GM18511 (cell line): Measurements from ENCODE around the gene KITLG.
"Not testable (repeated sequence)": the region's sequence is repeated elsewhere in the genome, so short reads cannot be mapped to it uniquely, and the experiment has no call there.

Experiments used
- ATAC-seq: cut with Tn5 transposase; IDR thresholded peaks from one replicate; pipeline ENCODE4 v1.9.1; 2021; ENCODE audit warnings: mild to moderate bottlenecking, moderate library complexity; ENCODE audit not compliant: unreplicated experiment

KITLG gene

DNA sequence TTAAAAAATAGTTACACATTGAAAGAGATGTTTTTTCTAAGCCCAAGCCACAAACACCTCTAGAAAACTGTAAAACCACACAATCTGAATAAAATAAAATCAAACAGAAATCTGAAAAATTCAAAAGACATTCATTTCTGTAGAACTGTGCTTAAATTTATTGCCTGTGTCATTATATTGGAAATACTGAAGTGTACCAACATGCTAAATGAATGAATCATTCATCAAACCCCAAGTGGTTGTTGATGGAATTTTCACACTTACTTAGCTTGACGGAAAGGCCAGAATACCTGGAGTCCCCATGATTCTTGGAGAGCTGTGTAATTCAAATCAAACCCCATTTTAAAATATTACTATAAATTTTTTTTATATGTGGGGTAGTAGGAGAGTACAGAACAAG is 2.7 kb downstream of the KITLG start:
- no peak for ATAC-seq

GRCh38 chr12:88576866-88577265 is 3.4 kb downstream of the KITLG start:
- ATAC-seq, result no peak

DNA sequence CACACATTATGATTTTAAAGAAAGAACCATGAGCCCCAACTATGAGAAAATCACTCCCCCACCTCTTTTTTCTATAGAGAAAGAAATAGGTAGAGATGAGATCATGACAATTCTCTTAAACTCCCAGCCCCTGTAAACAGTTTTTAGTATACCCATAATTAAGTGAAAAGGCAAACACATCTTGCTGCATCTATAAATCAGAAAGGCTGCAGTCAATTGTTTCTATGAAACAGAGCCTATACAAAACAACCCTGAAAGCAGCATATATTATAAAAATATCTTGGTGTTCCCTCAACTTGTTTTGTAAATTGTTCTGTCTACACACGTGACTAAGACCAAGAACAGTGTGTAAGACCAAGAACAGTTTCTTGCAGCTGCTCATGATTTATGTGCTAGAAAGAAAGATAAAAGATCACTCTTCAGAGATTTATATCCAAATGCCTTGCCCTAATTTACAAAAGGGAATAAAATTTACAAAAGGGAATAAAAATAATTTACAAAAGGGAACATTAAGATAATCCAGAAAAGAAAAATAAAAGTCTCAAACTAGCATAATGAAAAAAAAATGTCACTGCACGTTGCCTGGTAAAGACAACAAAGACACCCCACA is 4.8 kb downstream of the KITLG start:
- ATAC-seq, result no peak

DNA sequence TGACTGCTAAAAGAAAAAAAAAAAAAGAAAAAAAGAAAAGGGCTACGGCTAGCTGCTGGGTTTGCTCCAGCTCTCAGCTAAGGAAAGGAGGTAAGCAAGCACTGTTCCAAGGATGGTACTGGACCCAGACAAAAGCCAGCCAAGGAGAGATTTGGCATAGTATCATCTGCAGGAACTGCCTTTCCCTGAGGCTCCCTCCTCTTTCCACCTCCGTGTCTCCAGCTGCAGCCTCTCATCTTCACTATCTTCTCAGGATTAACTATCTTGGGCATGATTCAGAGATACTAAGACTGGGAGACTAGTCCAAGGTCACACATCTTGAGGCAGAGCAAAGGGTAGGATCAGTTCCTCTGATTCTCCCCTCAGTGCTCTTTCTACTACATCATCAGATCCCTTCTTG is 6.0 kb downstream of the KITLG start:
- ATAC-seq, result no peak

GRCh38 chr12:88573583-88573982 is 6.7 kb downstream of the KITLG start:
- no peak for ATAC-seq

- ATAC-seq, result no peak
Observed at GRCh38 chr12:88572781-88573549, 7.3 kb downstream of the KITLG start.

DNA sequence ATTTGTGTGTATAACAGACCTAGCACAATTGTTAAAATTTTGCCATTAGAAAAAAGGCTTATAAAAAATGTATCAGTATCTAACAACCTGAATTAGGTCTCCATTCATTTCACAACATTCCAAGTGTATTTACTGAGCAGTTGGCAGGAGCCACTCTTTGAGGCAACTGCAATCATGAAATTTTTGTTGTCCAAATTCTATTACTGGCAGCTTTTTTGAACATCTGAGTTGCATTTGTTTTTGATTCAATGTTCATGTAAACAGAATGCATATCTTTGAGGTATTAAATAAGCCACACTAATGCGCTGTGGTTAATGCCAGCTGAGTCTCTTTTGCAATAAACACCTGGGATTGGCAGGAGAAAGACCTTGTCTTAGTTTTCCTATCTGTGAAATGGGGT is 8.7 kb downstream of the KITLG start:
- ATAC-seq, result no peak

DNA sequence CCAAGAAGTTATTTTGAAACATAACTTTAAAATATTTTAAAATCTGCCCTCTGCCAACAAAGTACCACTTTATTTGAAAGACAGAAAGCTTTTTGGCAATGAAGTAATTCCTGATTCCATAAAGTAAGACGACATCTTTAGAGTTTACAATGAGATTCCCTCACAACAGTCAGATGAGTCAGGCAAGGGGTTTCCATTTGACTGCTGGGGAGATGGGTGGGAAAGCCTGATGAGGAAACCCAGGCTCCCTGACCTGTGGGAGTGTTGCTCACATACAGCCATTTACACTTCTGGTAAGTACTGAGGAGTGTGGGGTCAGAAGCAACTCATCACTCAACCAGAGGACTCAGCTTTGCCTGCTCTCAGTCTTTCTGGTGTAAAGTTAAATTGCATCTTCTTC is 10.2 kb downstream of the KITLG start:
- ATAC-seq, result no peak

DNA sequence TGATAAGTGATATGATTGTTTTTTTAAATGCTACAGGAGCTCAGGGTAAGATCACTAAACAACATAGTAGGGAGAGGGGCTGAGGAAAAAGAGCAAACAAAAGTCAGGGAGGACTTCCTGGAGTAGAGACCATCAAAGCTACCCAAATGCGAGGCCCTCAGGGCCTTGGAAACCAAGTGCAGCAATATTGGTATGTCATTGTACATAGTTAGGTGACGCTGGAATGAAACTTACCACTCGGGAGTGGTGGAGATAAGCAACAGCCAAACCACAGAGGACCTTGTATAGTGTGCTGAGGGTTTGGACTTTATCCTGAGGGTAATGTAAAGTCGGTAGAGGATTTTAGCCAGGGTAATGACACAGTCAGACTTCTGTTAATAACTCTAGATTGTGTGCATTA is 13.8 kb downstream of the KITLG start:
- no peak for ATAC-seq

DNA sequence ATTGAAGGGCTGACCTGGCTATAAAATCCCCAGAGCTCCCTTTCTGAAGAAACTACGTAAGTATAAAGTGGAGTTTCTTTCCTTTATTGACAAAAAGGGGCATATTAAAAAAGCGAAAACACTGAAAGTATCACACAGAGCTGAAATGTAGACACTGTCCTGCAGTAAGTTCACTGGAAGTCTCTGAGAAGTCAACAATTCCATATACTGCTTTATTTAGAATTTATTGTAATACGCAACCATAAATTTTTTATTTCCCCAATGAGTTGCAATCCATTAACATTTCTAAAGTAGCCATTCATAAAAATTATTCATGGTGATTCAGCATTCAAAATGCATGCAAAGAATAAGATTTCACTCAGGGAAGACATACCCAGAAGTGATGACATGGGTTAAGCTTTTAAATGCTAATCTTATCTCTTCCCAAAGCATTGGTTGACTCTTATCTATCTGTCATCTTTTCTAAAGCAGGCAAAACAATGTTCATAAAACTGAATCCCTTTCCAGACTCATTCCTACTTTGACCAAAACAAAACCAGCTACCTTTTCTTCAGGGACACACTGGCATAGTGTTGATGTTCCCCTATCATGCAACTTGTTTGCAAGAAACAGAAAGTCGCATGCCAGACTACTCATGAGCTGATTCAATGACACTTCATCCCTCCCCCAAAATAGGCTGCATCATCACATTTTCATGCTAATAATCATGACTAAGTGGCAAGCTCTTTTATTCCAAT is 17.3 kb downstream of the KITLG start:
- ATAC-seq, result no peak

DNA sequence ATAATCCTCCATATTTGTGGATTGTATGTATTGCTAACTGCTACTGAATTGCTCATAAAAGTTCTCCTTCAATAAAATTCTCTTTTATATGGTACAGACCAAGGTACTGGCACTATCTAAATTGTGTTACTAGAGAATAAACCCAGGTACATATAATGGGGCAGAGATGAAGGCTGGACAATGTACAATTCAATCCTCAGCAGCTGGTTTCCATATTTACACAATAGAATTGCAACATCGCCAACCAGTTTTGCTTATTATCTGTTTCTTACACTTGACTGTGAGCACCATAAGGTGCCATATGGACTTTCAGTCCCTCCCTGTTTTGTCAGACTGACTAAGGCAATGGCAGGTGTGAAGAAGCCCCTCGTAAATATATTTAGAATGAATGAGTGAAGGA is 18.1 kb downstream of the KITLG start:
- ATAC-seq, result no peak

DNA sequence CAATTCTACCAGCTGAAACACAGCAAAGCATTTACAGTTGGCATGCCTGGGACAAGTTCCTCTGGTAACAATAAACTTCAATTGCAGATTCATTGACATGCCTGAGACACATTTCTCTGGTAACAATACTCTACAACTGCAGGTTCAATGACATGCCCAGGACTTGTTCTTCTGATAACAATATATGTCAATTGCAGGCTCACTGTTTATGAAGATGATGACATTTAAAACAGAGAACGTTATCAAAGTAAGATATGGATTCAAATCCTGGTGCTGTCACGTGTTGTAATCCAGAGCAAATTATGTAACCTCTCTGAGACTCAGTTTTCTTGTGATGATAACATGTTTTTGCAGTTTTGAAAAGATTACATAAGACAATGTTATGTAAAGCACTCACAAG is 20.5 kb downstream of the KITLG start:
- no peak for ATAC-seq

GRCh38 chr12:88559199-88559598 is 21.1 kb downstream of the KITLG start:
- no peak for ATAC-seq

DNA sequence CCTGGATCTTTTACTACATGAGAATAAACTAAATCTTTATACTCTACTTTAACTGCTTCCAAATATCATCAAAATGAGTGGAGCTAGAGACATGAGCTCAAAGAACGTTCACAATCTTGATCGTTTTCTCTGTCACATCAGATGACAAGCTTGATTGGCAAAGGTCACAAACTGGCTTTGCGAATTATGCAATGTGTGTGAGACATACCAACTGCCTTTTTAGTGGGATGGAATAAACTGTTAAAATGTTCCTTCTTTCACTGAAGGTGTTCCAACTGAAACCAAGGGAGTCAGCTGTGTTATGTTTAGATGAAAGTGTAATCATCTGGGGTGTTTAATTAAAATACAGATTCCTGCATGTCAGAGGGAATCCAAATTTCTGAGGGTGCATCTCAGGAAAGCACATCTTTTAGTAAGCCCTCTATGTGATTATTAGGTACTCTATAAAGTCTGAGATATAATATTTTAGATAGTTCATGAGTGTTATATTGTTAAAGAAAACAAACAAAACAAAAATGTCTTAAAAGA is 21.9 kb downstream of the KITLG start:
- ATAC-seq, result no peak

GRCh38 chr12:88556213-88556774 is 24.0 kb downstream of the KITLG start:
- ATAC-seq, result no peak

GRCh38 chr12:88553941-88554658 is 26.2 kb downstream of the KITLG start:
- ATAC-seq, result no peak

GRCh38 chr12:88552610-88553079 is 27.6 kb downstream of the KITLG start:
- ATAC-seq, result no peak

GRCh38 chr12:88549929-88550328 is 30.3 kb downstream of the KITLG start:
- ATAC-seq, result no peak

DNA sequence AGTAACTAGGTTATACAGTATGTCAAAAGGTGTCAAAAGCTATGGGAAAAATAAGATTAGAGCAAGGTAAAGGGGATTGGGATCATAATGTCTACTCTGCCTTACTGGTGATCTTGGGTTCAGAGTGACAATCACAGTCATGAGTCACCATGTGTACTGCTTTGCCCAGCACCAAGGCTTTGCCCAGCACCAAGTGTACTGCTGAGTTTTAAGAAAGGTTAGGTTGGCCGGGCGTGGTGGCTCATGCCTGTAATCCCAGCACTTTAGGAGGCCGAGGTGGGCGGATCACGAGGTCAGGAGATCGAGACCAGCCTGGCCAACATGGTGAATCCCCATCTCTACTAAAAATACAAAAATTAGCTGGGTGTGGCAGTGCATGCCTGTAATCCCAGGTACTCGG is 32.3 kb downstream of the KITLG start:
- not testable (repeated sequence) for ATAC-seq

DNA sequence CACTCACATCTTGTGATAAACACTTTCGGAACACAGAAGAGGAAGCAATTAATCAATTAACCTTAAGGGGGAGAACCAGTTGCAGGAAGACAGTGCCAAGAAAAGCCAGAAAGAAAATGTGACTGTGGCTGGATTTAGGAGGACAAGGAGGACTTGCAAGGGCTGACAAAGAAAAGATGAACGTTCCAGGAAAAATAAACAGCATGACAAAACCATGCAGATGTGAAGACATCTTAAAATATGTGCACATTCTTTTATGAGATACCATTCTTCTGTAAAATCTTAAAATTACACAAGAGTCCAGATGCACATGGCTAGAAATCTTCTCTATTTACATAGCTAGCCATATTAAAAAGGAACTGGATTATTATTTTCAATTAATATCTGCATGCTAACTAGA is 33.4 kb downstream of the KITLG start:
- ATAC-seq, result no peak

DNA sequence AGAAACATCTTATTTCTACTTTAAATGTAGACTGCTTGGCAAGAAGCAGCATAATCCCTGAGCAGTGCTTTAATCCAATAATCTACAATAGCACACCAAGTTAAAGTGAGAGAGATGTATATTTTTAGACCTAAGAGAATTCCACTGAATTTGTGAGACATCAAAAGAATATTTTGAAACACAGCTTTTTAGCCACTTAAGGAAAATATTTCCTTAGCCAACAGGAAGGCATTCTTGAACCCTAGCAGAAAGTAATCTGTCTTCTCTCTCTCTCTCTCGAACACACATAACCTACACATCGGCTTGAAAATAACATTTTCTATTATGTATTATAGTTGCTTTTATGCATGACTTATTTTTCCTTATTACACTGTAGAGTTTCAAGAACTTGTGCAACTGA is 34.0 kb downstream of the KITLG start:
- no peak for ATAC-seq
